Effector memory CD8-positive, alpha-beta T cell (primary cell): ENCODE data around the gene ITK.

Experiments used
- ATAC-seq: fragments of 150-1000 bp; cut with Tn5 transposase; replicated peaks from 2 replicates; pipeline ENCODE4 v1.10.0; 2021; ENCODE audit warnings: mild to moderate bottlenecking, moderate library complexity
- DNase-seq, 3 experiments: peaks; one replicate each; pipeline ENCODE4 v3.0.0; 2021
- H3K27ac Mint-ChIP-seq, 2 donors: one replicate each; pipeline ENCODE4 v1.8.0; 2022; ENCODE audit warnings: mild to moderate bottlenecking in 2 of 2, mixed read lengths in 2 of 2, moderate library complexity in 2 of 2
- H3K27me3 Mint-ChIP-seq, 2 donors: one replicate each; pipeline ENCODE4 v1.8.0; 2022; ENCODE audit warnings: mixed read lengths in 2 of 2
- H3K36me3 Mint-ChIP-seq: one replicate; pipeline ENCODE4 v1.8.0; 2022; ENCODE audit warnings: mild to moderate bottlenecking, moderate library complexity, mixed read lengths; ENCODE audit not compliant: insufficient read depth
- H3K4me1 Mint-ChIP-seq, 2 donors: one replicate each; pipeline ENCODE4 v1.8.0; 2022; ENCODE audit warnings: low read depth in 2 of 2, mixed read lengths in 2 of 2
- H3K4me3 Mint-ChIP-seq, 2 donors: one replicate each; pipeline ENCODE4 v1.8.0; 2022; ENCODE audit warnings: mild to moderate bottlenecking in 2 of 2, mixed read lengths in 2 of 2, moderate library complexity in 2 of 2
- H3K9me3 Mint-ChIP-seq, 2 donors: one replicate each; pipeline ENCODE4 v1.8.0; 2022; ENCODE audit warnings: mixed read lengths in 2 of 2

The ITK gene

GRCh38 chr5:157160001-157160400 is 20.6 kb upstream of the ITK start:
- H3K27ac Mint-ChIP-seq: peak overlapping the region; percentile 91
- ATAC-seq (peak; percentile 73), DNase-seq (peak; percentile 26 to 32 (median 29))
- H3K4me1 Mint-ChIP-seq: peaks cover 27 to 40% of the 10 kb centered on the region in 2 donors
- no peaks in the 10 kb centered on the region for H3K27me3 Mint-ChIP-seq
- H3K4me3 Mint-ChIP-seq: peak overlapping the region; percentile 46 to 77
- no peaks in the 10 kb centered on the region for H3K9me3 Mint-ChIP-seq
- no peaks in the 10 kb centered on the region for H3K36me3 Mint-ChIP-seq

- no peaks in the 10 kb centered on the region for H3K27me3 Mint-ChIP-seq
- H3K27ac Mint-ChIP-seq: no peak overlapping the region
- H3K36me3 Mint-ChIP-seq: peaks cover 5% of the 10 kb centered on the region
- no peaks in the 10 kb centered on the region for H3K9me3 Mint-ChIP-seq
- H3K4me1 Mint-ChIP-seq: peaks cover 16 to 30% of the 10 kb centered on the region in 2 donors
- no peak overlapping the region for H3K4me3 Mint-ChIP-seq
- ATAC-seq: no peak
- DNase-seq: no peak
These were observed 18.6 kb upstream of the ITK start for GRCh38 chr5:157161996-157162395.

GRCh38 chr5:157162919-157163510 is 17.6 kb upstream of the ITK start:
- no peak for DNase-seq

GRCh38 chr5:157164521-157164920 is 16.1 kb upstream of the ITK start:
- H3K9me3 Mint-ChIP-seq: no peaks in the 10 kb centered on the region
- peaks cover 6% of the 10 kb centered on the region for H3K36me3 Mint-ChIP-seq
- ATAC-seq (no peak), DNase-seq (no peak)
- H3K27me3 Mint-ChIP-seq: no peaks in the 10 kb centered on the region
- H3K27ac Mint-ChIP-seq: peak overlapping the region in 1 of 2 donors; percentile 41
- peaks cover 15 to 26% of the 10 kb centered on the region in 2 donors for H3K4me1 Mint-ChIP-seq
- no peak overlapping the region for H3K4me3 Mint-ChIP-seq

More at GRCh38 chr5:157162919-157163510, 17.6 kb upstream of the ITK start:
- Mint-ChIP-seq H3K27ac (peak overlapping the region; percentile 41 to 49), H3K27me3 (no peaks in the 10 kb centered on the region), H3K9me3 (no peaks in the 10 kb centered on the region), H3K4me1 (peaks cover 21 to 36% of the 10 kb centered on the region in 2 donors), H3K4me3 (no peak overlapping the region), H3K36me3 (peaks cover 6% of the 10 kb centered on the region)
- no peak for ATAC-seq

- no peak overlapping the region for H3K4me3 Mint-ChIP-seq
- H3K9me3 Mint-ChIP-seq: no peaks in the 10 kb centered on the region
- no peak for ATAC-seq
- H3K27ac Mint-ChIP-seq: no peak overlapping the region
- H3K36me3 Mint-ChIP-seq: peaks cover 6% of the 10 kb centered on the region
- no peaks in the 10 kb centered on the region for H3K27me3 Mint-ChIP-seq
- DNase-seq: no peak
- peaks cover 8 to 18% of the 10 kb centered on the region in 2 donors for H3K4me1 Mint-ChIP-seq
These were observed 15.4 kb upstream of the ITK start for GRCh38 chr5:157165261-157165660.

- Mint-ChIP-seq H3K27me3 (no peaks in the 10 kb centered on the region), H3K4me1 (peaks cover 8 to 18% of the 10 kb centered on the region in 2 donors), H3K36me3 (peaks cover 6% of the 10 kb centered on the region), H3K27ac (no peak overlapping the region), H3K4me3 (no peak overlapping the region), H3K9me3 (no peaks in the 10 kb centered on the region)
- ATAC-seq: no peak
- no peak for DNase-seq
These were observed 15.0 kb upstream of the ITK start for GRCh38 chr5:157165668-157166067.

GRCh38 chr5:157166214-157167213 is 14.1 kb upstream of the ITK start, which contains the start of gene GARIN3:
Gene GARIN3, minus strand, starts transcription at chr5:157166264. Its CDS starts 96 bp downstream, at chr5:157166168.
- Mint-ChIP-seq H3K4me1 (peaks cover 9 to 23% of the 10 kb centered on the region in 2 donors), H3K27ac (peak within 1 kb of the TSS; percentile 41 to 75), H3K4me3 (peak within 1 kb of the TSS; percentile 44 to 50), H3K27me3 (no peaks in the 10 kb centered on the region), H3K36me3 (peaks cover 6% of the 10 kb centered on the region), H3K9me3 (no peaks in the 10 kb centered on the region)
- no peak for DNase-seq
- peak; percentile 27 for ATAC-seq

GRCh38 chr5:157167214-157167621 is 13.4 kb upstream of the ITK start:
- H3K27ac Mint-ChIP-seq: peak overlapping the region; percentile 41 to 75
- DNase-seq (no peak), ATAC-seq (peak; percentile 68)
- H3K4me1 Mint-ChIP-seq: peaks cover 13 to 29% of the 10 kb centered on the region in 2 donors
- no peaks in the 10 kb centered on the region for H3K9me3 Mint-ChIP-seq
- peaks cover 6% of the 10 kb centered on the region for H3K36me3 Mint-ChIP-seq
- H3K4me3 Mint-ChIP-seq: peak overlapping the region; percentile 44 to 50
- no peaks in the 10 kb centered on the region for H3K27me3 Mint-ChIP-seq

GRCh38 chr5:157168286-157168685 is 12.4 kb upstream of the ITK start:
- Mint-ChIP-seq H3K27me3 (no peaks in the 10 kb centered on the region), H3K27ac (peak overlapping the region in 1 of 2 donors; percentile 75), H3K36me3 (peaks cover 6% of the 10 kb centered on the region), H3K4me3 (no peak overlapping the region), H3K9me3 (no peaks in the 10 kb centered on the region), H3K4me1 (peaks cover 20 to 39% of the 10 kb centered on the region in 2 donors)
- no peak for ATAC-seq
- no peak for DNase-seq

- peak overlapping the region; percentile 27 to 46 for H3K4me3 Mint-ChIP-seq
- H3K36me3 Mint-ChIP-seq: no peaks in the 10 kb centered on the region
- peaks cover 22 to 40% of the 10 kb centered on the region in 2 donors for H3K4me1 Mint-ChIP-seq
- ATAC-seq: peak; percentile 98
- peak overlapping the region; percentile 67 to 85 for H3K27ac Mint-ChIP-seq
- DNase-seq: peak; percentile 47 to 52 (median 51)
- H3K9me3 Mint-ChIP-seq: no peaks in the 10 kb centered on the region
- H3K27me3 Mint-ChIP-seq: no peaks in the 10 kb centered on the region
These were observed 8.2 kb upstream of the ITK start for GRCh38 chr5:157172403-157172802.

GRCh38 chr5:157175071-157175612 is 5.5 kb upstream of the ITK start:
- Mint-ChIP-seq H3K27ac (no peak overlapping the region), H3K27me3 (no peaks in the 10 kb centered on the region), H3K36me3 (no peaks in the 10 kb centered on the region), H3K4me1 (peaks cover 36 to 60% of the 10 kb centered on the region in 2 donors), H3K4me3 (no peak overlapping the region), H3K9me3 (no peaks in the 10 kb centered on the region)
- no peak for ATAC-seq
- DNase-seq: no peak

GRCh38 chr5:157177953-157178352 is 2.7 kb upstream of the ITK start:
- Mint-ChIP-seq H3K27ac (peak overlapping the region; percentile 85 to 87), H3K27me3 (no peaks in the 10 kb centered on the region), H3K4me1 (peaks cover 27 to 46% of the 10 kb centered on the region in 2 donors), H3K36me3 (peaks cover 5% of the 10 kb centered on the region), H3K4me3 (peak overlapping the region; percentile 64 to 98), H3K9me3 (no peaks in the 10 kb centered on the region)
- DNase-seq (no peak), ATAC-seq (no peak)

- H3K27me3 Mint-ChIP-seq: no peaks in the 10 kb centered on the region
- H3K27ac Mint-ChIP-seq: peak overlapping the region; percentile 85 to 87
- ATAC-seq (no peak), DNase-seq (no peak)
- H3K4me1 Mint-ChIP-seq: peaks cover 33 to 53% of the 10 kb centered on the region in 2 donors
- peak overlapping the region; percentile 64 to 98 for H3K4me3 Mint-ChIP-seq
- H3K9me3 Mint-ChIP-seq: no peaks in the 10 kb centered on the region
- H3K36me3 Mint-ChIP-seq: peaks cover 15% of the 10 kb centered on the region
These were observed 1.7 kb upstream of the ITK start for GRCh38 chr5:157178966-157179365.
